ENCODE data around the gene PLEKHN1.
"Not testable (repeated sequence)": the region's sequence is repeated elsewhere in the genome, so short reads cannot be mapped to it uniquely, and the experiment has no call there.

PLEKHN1 gene

DNA sequence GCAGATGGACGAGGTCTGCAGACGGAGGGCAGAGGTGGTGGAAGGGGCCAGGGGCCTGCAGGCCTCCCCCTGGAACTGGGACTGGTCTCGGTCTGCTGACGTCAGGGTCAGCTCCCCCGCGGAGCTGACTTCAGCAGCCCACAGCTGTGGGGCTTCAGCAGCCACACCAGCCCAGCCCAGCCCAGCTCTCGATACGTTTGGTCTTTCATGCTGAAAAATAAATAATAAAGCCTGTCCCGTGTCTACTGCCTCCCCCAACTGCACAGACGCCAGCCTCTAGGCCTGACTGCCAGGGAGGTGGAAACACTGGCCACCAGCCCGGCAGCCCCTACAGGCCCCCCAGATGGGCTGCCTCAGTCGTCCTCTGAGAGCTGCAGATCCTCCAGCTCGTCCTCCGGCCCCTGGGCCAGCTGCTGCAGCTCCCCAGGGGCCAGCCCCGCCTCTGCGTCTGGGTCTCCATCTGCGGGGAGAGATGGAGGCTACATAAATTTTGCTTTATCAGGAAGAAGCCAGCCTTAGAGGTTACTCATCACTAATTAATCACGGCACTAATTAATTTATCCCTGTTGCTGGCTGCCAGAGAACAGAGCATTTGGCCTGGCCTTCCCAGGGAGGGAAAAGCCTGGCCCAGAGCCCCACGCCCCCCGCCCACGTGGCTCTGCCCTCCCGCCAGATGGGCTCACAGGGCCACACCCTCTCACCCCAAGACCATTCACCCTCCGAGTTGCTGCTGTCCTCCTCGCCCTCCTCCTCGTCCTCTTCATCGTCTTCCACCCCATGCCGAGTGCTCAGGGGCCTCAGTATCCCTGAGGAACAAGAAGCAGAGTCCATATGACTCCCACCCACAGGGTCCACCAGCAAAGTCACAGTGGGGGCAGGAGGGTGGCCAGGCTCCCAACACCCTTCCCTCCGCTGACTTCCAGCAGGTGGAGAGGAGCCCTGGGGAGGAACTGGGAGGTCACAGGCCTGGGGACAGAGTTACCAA lies 21.6 kb upstream of the PLEKHN1 start:
- Histone ChIP-seq H3K4me1 (ENCODE audit: low read length) (peaks cover 31% of the 10 kb centered on the region), H3K4me2 (ENCODE audit: low read length) (no peak overlapping the region), H3K27ac (ENCODE audit: low read length) (no peak overlapping the region), H4K20me1 (ENCODE audit: insufficient read depth, low read length) (peaks cover 17% of the 10 kb centered on the region), H3K79me2 (ENCODE audit: low read length) (no peaks in the 10 kb centered on the region), H3K9me3 (ENCODE audit: insufficient read depth, low read length) (no peaks in the 10 kb centered on the region), H3K4me3 (ENCODE audit: low read length) (no peak overlapping the region), H2AFZ (ENCODE audit: low read depth, low read length) (no peak overlapping the region), H3K36me3 (replicated peaks; ENCODE audit: low read depth, low read length) (peaks cover 8% of the 10 kb centered on the region), H3K27me3 (ENCODE audit: low read depth, low read length) (peaks cover 31% of the 10 kb centered on the region), H3K9ac (ENCODE audit: low read length) (no peak overlapping the region)
- TF ChIP-seq, protein P1, sequence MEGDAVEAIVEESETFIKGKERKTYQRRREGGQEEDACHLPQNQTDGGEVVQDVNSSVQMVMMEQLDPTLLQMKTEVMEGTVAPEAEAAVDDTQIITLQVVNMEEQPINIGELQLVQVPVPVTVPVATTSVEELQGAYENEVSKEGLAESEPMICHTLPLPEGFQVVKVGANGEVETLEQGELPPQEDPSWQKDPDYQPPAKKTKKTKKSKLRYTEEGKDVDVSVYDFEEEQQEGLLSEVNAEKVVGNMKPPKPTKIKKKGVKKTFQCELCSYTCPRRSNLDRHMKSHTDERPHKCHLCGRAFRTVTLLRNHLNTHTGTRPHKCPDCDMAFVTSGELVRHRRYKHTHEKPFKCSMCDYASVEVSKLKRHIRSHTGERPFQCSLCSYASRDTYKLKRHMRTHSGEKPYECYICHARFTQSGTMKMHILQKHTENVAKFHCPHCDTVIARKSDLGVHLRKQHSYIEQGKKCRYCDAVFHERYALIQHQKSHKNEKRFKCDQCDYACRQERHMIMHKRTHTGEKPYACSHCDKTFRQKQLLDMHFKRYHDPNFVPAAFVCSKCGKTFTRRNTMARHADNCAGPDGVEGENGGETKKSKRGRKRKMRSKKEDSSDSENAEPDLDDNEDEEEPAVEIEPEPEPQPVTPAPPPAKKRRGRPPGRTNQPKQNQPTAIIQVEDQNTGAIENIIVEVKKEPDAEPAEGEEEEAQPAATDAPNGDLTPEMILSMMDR (IDR thresholded peaks at IDR 0.05; ENCODE audit: low read depth, low read length), result no peak
- TF ChIP-seq EZH2phosphoT487 (IDR thresholded peaks at IDR 0.05; ENCODE audit: low read depth), result no peak

DNA sequence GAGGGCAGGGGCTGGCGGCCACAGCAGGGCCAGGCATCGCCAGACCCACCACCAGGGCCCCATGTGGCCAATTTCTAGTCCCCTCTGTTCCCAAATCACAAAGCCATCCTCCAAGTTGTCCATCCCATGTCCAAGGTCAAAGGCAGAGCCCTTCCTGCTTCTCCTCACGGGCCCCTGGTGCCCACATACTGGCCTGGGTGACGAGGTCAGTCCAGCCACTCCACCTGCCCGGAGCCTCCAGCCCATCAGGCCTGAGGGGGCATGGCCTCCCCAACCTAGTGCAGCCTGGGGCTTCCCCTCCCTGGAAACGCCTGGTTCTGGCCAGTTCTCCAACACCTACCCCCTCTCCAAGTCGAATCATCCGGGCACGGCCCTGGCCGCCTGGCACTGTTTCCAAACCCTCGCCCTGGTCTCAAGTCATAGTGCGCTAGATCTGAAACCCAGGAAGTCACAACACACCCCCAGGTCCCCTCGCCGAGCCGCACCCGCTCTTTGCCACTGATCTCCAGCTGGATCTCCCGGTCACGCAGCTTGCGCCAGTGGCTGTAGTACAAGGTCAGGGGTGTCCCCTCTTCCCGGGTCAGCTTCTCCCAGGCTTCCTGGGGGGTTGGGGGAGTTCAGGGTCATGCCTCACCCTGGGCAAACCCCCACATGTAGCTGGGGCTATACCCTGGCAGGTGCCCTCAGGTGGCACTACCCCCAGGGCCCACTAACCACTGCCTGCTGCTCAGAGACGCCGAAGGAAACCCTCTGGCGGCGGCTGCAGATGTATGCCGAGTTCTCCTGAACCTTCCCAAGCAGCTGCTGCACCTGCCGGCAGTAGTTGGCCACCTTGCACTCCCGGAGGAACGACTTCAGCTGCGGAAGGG lies 20.4 kb upstream of the PLEKHN1 start:
- no peak for TF ChIP-seq EZH2phosphoT487 (IDR thresholded peaks at IDR 0.05; ENCODE audit: low read depth)
- peaks cover 17% of the 10 kb centered on the region for H3K36me3 ChIP-seq (replicated peaks; ENCODE audit: low read depth, low read length)
- no peaks in the 10 kb centered on the region for H3K79me2 ChIP-seq (ENCODE audit: low read length)
- no peak overlapping the region for H3K9ac ChIP-seq (ENCODE audit: low read length)
- peaks cover 29% of the 10 kb centered on the region for H4K20me1 ChIP-seq (ENCODE audit: insufficient read depth, low read length)
- no peaks in the 10 kb centered on the region for H3K9me3 ChIP-seq (ENCODE audit: insufficient read depth, low read length)
- no peak overlapping the region for H2AFZ ChIP-seq (ENCODE audit: low read depth, low read length)
- no peak overlapping the region for H3K4me2 ChIP-seq (ENCODE audit: low read length)
- peaks cover 25% of the 10 kb centered on the region for H3K4me1 ChIP-seq (ENCODE audit: low read length)
- H3K27me3 ChIP-seq (ENCODE audit: low read depth, low read length), result peaks cover 20% of the 10 kb centered on the region
- no peak overlapping the region for H3K27ac ChIP-seq (ENCODE audit: low read length)
- H3K4me3 ChIP-seq (ENCODE audit: low read length), result no peak overlapping the region

DNA sequence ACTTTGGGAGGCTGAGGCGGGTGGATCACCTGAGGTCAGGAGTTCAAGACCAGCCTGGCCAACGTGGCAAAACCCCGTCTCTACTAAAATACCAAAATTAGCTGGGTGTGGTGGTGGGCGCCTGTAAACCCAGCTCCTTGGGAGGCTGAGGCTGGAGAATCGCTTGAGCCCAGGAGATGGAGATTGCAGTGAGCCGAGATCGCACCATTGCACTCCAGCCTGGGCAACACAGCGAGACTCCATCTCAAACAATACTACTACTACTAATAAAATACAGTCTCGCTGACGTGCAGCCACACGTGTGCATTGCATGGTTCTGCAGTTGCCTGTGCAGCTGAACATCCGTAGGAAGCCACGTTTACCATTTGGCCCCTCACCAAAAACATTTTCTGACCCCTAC lies 19.5 kb upstream of the PLEKHN1 start:
- H3K4me1 ChIP-seq (ENCODE audit: low read length), result peaks cover 19% of the 10 kb centered on the region
- H3K4me3 ChIP-seq (ENCODE audit: low read length); H2AFZ ChIP-seq (ENCODE audit: low read depth, low read length); H3K79me2 ChIP-seq (ENCODE audit: low read length); H3K9ac ChIP-seq (ENCODE audit: low read length); H3K4me2 ChIP-seq (ENCODE audit: low read length); H3K27ac ChIP-seq (ENCODE audit: low read length); H3K9me3 ChIP-seq (ENCODE audit: insufficient read depth, low read length): not testable (repeated sequence)
- H3K36me3 ChIP-seq (replicated peaks; ENCODE audit: low read depth, low read length), result peaks cover 22% of the 10 kb centered on the region
- peaks cover 30% of the 10 kb centered on the region for H4K20me1 ChIP-seq (ENCODE audit: insufficient read depth, low read length)
- H3K27me3 ChIP-seq (ENCODE audit: low read depth, low read length), result peaks cover 11% of the 10 kb centered on the region

DNA sequence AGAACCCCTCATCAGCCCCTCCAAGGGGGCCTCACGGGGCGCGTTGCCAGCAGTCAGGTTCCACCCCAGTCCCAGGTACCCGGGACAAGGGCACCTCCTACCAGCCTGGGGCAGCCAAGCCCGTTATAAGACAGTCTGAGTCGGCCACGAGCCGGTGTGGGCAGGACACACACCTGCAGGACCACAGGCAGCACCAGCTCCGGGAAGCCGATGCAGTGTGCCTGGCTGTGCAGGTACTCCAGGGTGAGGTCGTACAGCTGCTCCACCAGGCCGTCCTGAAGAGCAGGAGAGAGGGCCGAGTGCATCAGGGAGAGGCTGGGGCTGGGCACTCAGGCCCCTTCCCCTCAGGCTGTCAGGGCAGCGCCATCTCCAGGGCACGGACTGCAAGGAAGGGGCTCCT lies 18.3 kb upstream of the PLEKHN1 start:
- no peaks in the 10 kb centered on the region for H3K79me2 ChIP-seq (ENCODE audit: low read length)
- TF ChIP-seq, protein P1 (IDR thresholded peaks at IDR 0.05; ENCODE audit: low read depth, low read length), result no peak
- TF ChIP-seq EZH2phosphoT487 (IDR thresholded peaks at IDR 0.05; ENCODE audit: low read depth), result no peak
- H3K9me3 ChIP-seq (ENCODE audit: insufficient read depth, low read length), result no peaks in the 10 kb centered on the region
- H3K27me3 ChIP-seq (ENCODE audit: low read depth, low read length), result peaks cover under 1% of the 10 kb centered on the region
- H4K20me1 ChIP-seq (ENCODE audit: insufficient read depth, low read length), result peaks cover 27% of the 10 kb centered on the region
- H3K36me3 ChIP-seq (replicated peaks; ENCODE audit: low read depth, low read length), result peaks cover 22% of the 10 kb centered on the region
- no peak overlapping the region for H3K4me3 ChIP-seq (ENCODE audit: low read length)
- H3K9ac ChIP-seq (ENCODE audit: low read length), result no peak overlapping the region
- no peak overlapping the region for H3K4me2 ChIP-seq (ENCODE audit: low read length)
- peaks cover 10% of the 10 kb centered on the region for H3K4me1 ChIP-seq (ENCODE audit: low read length)
- H2AFZ ChIP-seq (ENCODE audit: low read depth, low read length), result no peak overlapping the region
- H3K27ac ChIP-seq (ENCODE audit: low read length), result no peak overlapping the region

Data from OCI-LY3 (cell line).